ENCODE data around the gene THOC2.
"Not testable (repeated sequence)": the region's sequence is repeated elsewhere in the genome, so short reads cannot be mapped to it uniquely, and the experiment has no call there.

THOC2 gene

GRCh38 chrX:123679733-123680460 lies 53.0 kb downstream of the THOC2 start:
- not testable (repeated sequence) for DNase-seq (ENCODE audit: low read depth in 1 of 2, low spot score in 1 of 2)

DNA sequence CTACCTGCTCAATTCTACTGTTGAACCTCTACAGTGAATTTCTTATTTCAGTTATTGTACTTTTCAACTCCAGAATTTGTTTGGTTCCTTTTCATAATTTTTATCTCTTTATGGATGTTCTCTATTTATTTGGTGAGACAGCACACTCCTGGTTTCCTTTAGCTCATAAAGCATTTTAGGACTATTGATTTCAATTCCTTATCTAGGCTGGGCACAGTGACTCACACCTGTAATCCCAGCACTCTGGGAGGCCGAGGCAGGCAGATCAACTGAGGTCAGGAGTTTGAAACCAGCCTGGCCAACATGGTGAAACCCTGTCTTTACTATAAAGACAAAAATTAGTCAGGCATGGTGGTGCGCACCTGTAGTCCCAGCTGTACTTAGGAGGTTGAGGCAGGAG lies 57.7 kb downstream of the THOC2 start:
- DNase-seq (ENCODE audit: low read depth in 1 of 2, low spot score in 1 of 2): no peak

DNA sequence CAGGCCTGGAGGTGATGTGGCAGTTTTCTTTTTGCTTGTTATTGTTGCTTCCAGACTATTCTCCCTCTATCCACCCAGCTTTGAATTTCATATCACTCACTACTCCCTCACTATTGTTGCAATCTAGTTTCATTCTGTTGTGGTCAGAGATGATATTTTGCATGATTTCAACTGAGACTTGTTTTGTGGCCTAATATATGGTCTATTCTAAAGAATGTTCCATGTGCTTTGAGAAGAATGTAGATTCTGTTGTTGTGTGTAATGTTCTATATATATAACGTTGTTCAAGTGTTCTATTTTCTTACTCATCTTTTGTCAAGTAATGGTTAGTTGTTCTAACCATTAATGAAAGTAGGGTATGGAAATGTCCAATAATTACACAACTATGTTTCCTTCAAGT lies 59.0 kb downstream of the THOC2 start:
- DNase-seq (ENCODE audit: low read depth in 1 of 2, low spot score in 1 of 2): no peak

- no peak for DNase-seq (ENCODE audit: low read depth in 1 of 2, low spot score in 1 of 2)
Measured at GRCh38 chrX:123665197-123665596, 67.7 kb downstream of the THOC2 start.

- DNase-seq (ENCODE audit: low read depth in 1 of 2, low spot score in 1 of 2): not testable (repeated sequence)
Measured at GRCh38 chrX:123664467-123665167, 68.2 kb downstream of the THOC2 start.

DNA sequence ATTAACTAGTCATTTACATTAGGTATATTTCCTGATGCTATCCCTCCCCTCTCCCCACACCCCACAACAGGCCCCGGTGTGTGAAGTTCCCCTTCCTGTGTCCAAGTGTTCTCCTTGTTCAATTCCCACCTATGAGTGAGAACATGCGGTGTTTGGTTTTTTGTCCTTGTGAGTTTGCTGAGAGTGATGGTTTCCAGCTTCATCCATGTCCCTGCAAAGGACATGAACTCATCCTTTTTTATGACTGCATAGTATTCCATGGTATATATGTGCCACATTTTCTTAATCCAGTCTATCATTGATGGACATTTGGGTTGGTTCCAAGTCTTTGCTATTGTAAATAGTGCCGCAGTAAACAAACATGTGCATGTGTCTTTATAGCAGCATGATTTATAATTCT lies 69.1 kb downstream of the THOC2 start:
- DNase-seq (ENCODE audit: low read depth in 1 of 2, low spot score in 1 of 2): not testable (repeated sequence)

GRCh38 chrX:123656507-123656906 lies 76.3 kb downstream of the THOC2 start:
- DNase-seq (ENCODE audit: low read depth in 1 of 2, low spot score in 1 of 2): not testable (repeated sequence)

DNA sequence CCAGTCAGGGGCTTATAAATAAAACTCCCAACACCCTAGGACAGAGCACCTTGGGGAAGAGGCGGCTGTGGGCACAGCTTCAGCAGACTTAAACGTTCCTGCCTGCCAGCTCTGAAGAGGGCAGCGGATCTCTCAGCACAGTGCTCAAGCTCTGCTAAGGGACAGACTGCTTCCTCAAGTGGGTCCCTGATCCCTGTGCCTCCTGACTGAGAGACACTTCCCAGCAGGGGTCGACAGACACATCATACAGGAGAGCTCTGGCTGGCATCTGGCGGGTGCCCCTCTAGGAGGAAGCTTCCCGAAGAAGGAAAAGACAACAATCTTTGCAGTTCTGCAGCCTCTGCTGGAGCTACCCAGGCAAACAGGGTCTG lies 84.1 kb downstream of the THOC2 start:
- not testable (repeated sequence) for DNase-seq (ENCODE audit: low read depth in 1 of 2, low spot score in 1 of 2)

DNA sequence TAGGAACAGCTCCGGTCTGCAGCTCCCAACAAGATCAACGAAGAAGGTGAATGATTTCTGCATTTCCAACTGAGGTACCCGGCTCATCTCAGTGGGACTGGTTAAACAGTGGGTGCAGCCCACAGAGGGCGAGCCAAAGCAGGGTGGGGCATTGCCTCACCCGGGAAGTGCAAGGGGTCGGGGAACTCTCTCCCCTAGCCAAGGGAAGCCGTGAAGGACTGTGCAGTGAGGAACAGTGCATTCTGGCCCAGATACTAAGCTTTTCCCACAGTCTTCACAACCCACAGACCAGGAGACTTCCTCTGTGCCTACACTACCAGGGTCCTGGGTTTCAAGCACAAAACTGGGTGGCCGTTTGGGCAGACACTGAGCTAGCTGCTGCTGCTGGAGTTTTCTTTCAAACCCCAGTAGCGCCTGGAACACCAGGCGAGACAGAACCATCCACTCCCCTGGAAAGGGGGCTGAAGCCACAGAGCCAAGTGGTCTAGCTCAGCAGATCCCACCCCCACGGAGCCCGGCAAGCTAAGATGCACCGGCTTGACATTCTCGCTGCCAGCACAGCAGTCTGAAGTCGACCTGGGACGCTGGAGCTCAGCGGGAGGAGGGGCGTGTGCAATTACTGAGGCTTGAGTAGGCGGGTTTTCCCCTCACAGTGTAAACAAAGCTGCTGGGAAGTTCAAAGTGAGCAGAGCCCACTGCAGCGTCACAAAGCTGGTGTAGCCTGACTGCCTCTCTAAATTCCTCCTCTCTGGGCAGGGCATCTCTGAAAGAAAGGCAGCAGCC lies 84.6 kb downstream of the THOC2 start:
- no peak for DNase-seq (ENCODE audit: low read depth in 1 of 2, low spot score in 1 of 2)

GRCh38 chrX:123647244-123647643 lies 85.6 kb downstream of the THOC2 start:
- no peak for DNase-seq (ENCODE audit: low read depth in 1 of 2, low spot score in 1 of 2)

GRCh38 chrX:123629502-123629901 lies 103.3 kb downstream of the THOC2 start:
- no peak for DNase-seq (ENCODE audit: low read depth in 1 of 2, low spot score in 1 of 2)

GRCh38 chrX:123626962-123627361 lies 105.9 kb downstream of the THOC2 start:
- no peak for DNase-seq (ENCODE audit: low read depth in 1 of 2, low spot score in 1 of 2)

- DNase-seq (ENCODE audit: low read depth in 1 of 2, low spot score in 1 of 2): no peak
Measured at GRCh38 chrX:123625952-123626351, 106.9 kb downstream of the THOC2 start.

DNA sequence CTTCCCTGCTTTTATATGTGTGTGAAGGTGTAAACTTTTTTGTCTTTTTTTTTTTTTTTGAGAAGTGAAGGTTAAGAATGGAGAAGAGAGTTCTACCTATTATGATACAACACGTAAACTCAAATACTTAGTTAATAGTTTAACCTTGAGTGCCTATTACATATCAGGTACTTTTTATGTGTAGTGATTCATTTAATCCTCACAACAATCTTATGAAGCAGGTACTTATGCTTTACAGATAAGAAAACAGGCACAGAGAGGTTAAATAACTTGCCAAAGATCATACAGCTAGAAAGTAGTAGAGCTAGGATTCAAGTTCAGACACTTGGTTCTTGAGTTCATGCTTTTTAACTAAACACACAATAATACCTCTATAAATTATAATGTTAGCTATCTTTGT lies 107.4 kb downstream of the THOC2 start:
- no peak for DNase-seq (ENCODE audit: low read depth in 1 of 2, low spot score in 1 of 2)

DNA sequence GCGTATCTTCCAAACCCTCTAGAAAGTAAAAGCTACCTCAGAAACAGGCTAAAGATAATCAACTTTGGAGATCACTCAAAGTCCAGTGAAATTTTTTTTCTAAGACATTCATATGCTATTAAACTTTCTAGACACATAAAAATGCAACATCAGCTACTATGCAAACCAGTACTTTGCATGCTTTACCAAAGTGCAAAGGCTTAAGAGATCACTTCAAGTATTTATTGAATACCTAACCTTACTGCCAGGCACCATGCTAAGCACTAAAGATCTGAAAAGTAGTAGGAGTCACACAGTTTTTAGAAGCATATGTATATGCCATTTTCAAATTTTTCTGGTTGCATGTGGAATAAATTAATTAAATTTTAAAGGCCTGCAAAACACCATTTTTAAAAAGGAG lies 115.8 kb downstream of the THOC2 start:
- no peak for DNase-seq (ENCODE audit: low read depth in 1 of 2, low spot score in 1 of 2)

DNA sequence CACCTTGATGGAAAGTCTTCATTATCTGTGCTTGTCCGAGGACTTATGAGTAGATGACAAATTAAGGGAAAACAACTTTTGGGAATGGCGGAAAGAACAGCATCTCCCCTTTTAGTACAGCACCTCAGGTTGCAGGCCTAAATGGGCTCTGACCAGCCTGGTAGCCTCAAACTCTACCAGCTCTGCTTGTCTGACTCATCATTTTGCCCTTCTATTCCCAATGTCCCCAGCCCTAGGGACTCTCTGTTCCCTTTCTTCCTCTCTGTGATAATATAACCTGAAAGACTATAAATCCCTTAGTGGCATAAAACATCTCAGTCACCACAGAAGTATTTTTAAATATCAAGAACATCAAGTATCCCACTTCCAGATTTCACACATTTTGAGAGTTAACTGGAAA lies 121.9 kb downstream of the THOC2 start:
- DNase-seq (ENCODE audit: low read depth in 1 of 2, low spot score in 1 of 2): no peak

GRCh38 chrX:123607806-123608205 lies 125.0 kb downstream of the THOC2 start:
- DNase-seq (ENCODE audit: low read depth in 1 of 2, low spot score in 1 of 2): no peak

GRCh38 chrX:123607270-123607669 lies 125.6 kb downstream of the THOC2 start:
- DNase-seq (ENCODE audit: low read depth in 1 of 2, low spot score in 1 of 2): no peak

DNA sequence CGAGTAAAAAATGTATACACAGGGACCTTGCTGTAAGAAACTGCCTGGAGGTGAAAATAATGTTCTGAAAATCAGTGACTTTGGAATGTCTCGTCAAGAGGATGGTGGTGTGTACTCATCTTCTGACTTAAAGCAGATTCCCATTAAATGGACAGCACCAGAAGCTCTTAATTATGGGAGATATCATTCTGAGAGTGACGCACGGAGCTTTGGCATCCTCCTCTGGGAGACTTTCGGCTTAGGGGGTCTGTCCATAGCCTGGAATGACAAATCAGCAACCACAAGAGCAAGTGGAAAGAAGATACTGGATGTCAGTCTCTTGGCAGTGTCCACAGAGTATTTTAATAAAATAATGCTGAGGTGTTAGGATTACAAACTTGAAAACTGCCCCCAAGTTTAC lies 129.4 kb downstream of the THOC2 start:
- DNase-seq (ENCODE audit: low read depth in 1 of 2, low spot score in 1 of 2): no peak

DNA sequence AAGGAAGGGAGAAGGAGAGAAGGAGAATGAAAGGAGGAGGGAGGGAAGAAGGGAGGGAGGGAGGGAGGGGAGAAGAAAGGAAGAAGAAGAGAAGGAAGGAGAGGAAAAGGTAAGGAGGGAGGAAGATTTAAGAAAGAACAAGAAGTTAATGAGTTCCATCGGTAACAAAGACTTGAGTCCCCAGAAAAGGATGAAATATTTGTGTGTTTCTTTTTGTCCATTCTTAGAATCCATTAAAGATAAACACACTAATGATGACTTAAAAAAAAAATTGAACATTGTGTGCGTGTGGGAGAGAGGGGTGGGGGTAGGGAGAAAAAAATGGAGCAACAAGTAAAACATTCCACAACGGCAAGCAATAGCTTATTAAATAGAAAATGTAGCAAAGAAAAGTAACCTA lies 131.4 kb downstream of the THOC2 start:
- DNase-seq (ENCODE audit: low read depth in 1 of 2, low spot score in 1 of 2): no peak

DNA sequence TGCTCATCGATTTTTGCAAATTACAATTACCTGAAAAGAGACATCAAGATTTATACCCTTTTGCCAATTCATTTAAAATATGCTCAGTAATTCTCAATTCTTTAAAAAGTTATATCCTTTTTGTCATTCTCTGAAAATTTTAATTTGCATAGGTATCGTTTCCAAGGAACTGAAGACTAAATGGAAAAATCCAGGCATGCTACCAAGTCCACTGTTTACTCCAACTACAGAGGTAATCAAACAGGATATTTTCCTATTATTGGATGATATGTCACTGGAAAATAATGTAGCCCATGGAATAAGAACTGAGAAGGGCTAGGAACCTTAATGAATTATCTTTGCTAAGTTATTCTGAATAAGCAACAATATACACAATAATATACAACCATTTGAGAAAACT lies 132.7 kb downstream of the THOC2 start:
- DNase-seq (ENCODE audit: low read depth in 1 of 2, low spot score in 1 of 2): no peak

DNA sequence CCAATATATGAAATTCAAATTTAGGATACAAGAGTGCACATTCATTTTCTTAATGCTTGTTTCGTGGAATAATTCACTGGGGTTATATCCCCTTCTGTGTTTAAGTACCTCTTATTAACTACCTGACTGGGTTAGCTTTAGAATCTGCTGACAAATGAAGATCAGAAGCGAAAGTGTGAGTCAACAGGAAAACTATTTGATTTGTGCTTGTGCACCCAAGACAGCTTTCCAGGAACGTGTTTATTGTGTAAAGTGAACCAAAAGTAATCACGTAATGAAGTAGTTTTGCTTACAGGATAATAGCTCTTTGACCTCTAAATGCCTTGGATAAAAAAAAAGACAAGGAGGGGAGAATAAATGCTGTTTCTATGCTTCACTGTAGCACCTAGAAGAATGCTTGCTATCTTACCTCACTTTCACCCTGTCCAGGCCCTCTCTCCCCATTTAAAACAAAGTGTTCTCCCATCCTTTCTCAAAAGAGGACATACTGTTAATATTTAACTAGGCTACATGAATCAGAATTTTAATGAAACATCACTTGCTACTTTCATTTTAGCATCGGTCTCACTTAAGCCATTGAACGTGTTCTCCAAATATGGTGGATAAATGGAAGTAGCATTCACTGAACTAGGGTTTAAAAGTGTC lies 141.9 kb downstream of the THOC2 start:
- no peak for DNase-seq (ENCODE audit: low read depth in 1 of 2, low spot score in 1 of 2)

All from activated CD4-positive, alpha-beta T cell treated with anti-CD3 and anti-CD28 coated beads, Interleukin-2, amount 50 U/mL, for 24 hours (primary cell).